Natural killer cell (primary cell): ENCODE measurements around the gene NXPH4. TPM values are rescaled to one million over a fixed set of nuclear protein-coding genes. Genes with fewer than 3 reads are reported as not detected.

Experiments used
- ATAC-seq, 3 donors: fragments of 150-1000 bp in 2 of 3; fragments of 200-7000 bp in 1 of 3; cut with Tn5 transposase; 1 replicate in 1 of 3; 2 replicates in 2 of 3; pipeline ENCODE4 v1.10.0; 2021; ENCODE audit warnings: mild to moderate bottlenecking in 2 of 3, moderate library complexity in 2 of 3
- DNase-seq, 2 donors: peaks; one replicate each; pipeline versions ENCODE4 v3.0.0 to v3.0.0-alpha.2; 2013 to 2021; ENCODE audit warnings: mixed read lengths in 1 of 2
- H3K27ac ChIP-seq: one replicate; pipeline ENCODE4 v1.5.1; 2013; ENCODE audit warnings: mild to moderate bottlenecking, low read length
- H3K27me3 ChIP-seq: one replicate; pipeline ENCODE4 v1.6.1; 2013; ENCODE audit warnings: low read length; ENCODE audit not compliant: control insufficient read depth, insufficient read depth
- H3K36me3 ChIP-seq: one replicate; pipeline ENCODE4 v1.6.1; 2013; ENCODE audit warnings: low read length; ENCODE audit not compliant: control insufficient read depth, insufficient read depth
- H3K4me1 ChIP-seq: one replicate; pipeline ENCODE4 v1.6.1; 2013; ENCODE audit warnings: low read length; ENCODE audit not compliant: control insufficient read depth, insufficient read depth
- H3K4me3 ChIP-seq: one replicate; pipeline ENCODE4 v1.5.1; 2013; ENCODE audit warnings: low read length
- H3K9me3 ChIP-seq: one replicate; pipeline ENCODE4 v1.6.1; 2013; ENCODE audit warnings: low read length; ENCODE audit not compliant: control insufficient read depth, insufficient read depth
- H3K27ac Mint-ChIP-seq, 2 donors: one replicate each; pipeline ENCODE4 v1.8.0; 2022; ENCODE audit warnings: mild to moderate bottlenecking in 2 of 2, mixed read lengths in 2 of 2, moderate library complexity in 1 of 2
- H3K27me3 Mint-ChIP-seq, 2 donors: one replicate each; pipeline ENCODE4 v1.8.0; 2022; ENCODE audit warnings: low read depth in 2 of 2, mixed read lengths in 2 of 2
- H3K36me3 Mint-ChIP-seq: one replicate; pipeline ENCODE4 v1.8.0; 2022; ENCODE audit warnings: mixed read lengths
- H3K4me1 Mint-ChIP-seq, 2 donors: one replicate each; pipeline ENCODE4 v1.8.0; 2022; ENCODE audit warnings: mixed read lengths in 2 of 2
- H3K4me3 Mint-ChIP-seq: one replicate; pipeline ENCODE4 v1.8.0; 2022; ENCODE audit warnings: mild to moderate bottlenecking, moderate library complexity, mixed read lengths
- H3K9me3 Mint-ChIP-seq, 2 donors: one replicate each; pipeline ENCODE4 v1.8.0; 2022; ENCODE audit warnings: mixed read lengths in 2 of 2
- WGBS: methylation state at CpG from one replicate; pipeline ENCODE4 v1.1.7; 2013; ENCODE audit warnings: missing lambda C conversion rate; ENCODE audit not compliant: insufficient coverage; 5-methylcytosine and 5-hydroxymethylcytosine counted together
- intact Hi-C: fragments of 100-400 bp; cut with micrococcal nuclease; formaldehyde crosslinking; loops from one replicate; pipeline ENCODE4 v1.14.2; 2022
- total RNA-seq, 4 donors: library from RNA; stranded (reverse); fragments of 120-200 nt in 1 of 4; gene quantifications; one replicate each; pipeline versions ENCODE4 v1.2.3 to v1.2.4, GENCODE V29; 2013 to 2022
- TF ChIP-seq, protein P1 (sequence below): fragments of 200-600 bp; IDR thresholded peaks from one replicate; pipeline ENCODE4 v1.8.0; 2022; ENCODE audit warnings: antibody characterized with exemption

Gene NXPH4
- total RNA-seq, 3 donors from 2014 or later (not counting 1 experiment from before 2014, with no cell fraction given): 0.82 TPM; not detected in 2

- no peak overlapping the region for H3K4me3 Mint-ChIP-seq
Observed at GRCh38 chr12:57219993-57220754, 3.6 kb downstream of the NXPH4 start.

DNA sequence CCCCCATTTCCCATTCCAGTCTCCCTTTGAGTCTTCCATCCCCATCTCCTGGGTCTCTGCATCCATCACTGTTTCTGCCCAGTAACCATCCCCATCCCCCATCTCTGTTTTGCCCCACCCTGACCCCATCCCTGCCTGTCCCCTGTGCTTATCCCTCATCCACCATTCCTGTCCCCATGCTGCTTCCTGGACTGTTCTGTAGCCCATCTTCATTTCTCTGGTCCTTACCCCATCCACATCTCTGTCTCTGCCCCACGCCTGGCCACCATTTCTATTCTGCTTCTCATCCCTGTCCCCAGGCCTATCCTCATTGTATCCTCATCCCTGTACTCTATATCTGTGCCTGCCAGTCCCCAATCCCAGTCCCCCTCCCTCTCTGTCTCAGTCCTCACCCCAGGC lies 4.2 kb downstream of the NXPH4 start:
- H3K27ac ChIP-seq: no peak overlapping the region
- peak overlapping the region in 1 of 2 donors; percentile 65 for H3K27ac Mint-ChIP-seq
- no peaks in the 10 kb centered on the region for H3K36me3 Mint-ChIP-seq
- ATAC-seq (no peak), DNase-seq (no peak)
- H3K9me3 Mint-ChIP-seq: no peaks in the 10 kb centered on the region
- peaks cover 43 to 81% of the 10 kb centered on the region in 2 donors for H3K4me1 Mint-ChIP-seq
- H3K36me3 ChIP-seq: no peaks in the 10 kb centered on the region
- H3K4me1 ChIP-seq: peaks cover 72% of the 10 kb centered on the region
- WGBS: 36% methylated on average over 1 of the region's 1 CpG
- TF ChIP-seq, protein P1, sequence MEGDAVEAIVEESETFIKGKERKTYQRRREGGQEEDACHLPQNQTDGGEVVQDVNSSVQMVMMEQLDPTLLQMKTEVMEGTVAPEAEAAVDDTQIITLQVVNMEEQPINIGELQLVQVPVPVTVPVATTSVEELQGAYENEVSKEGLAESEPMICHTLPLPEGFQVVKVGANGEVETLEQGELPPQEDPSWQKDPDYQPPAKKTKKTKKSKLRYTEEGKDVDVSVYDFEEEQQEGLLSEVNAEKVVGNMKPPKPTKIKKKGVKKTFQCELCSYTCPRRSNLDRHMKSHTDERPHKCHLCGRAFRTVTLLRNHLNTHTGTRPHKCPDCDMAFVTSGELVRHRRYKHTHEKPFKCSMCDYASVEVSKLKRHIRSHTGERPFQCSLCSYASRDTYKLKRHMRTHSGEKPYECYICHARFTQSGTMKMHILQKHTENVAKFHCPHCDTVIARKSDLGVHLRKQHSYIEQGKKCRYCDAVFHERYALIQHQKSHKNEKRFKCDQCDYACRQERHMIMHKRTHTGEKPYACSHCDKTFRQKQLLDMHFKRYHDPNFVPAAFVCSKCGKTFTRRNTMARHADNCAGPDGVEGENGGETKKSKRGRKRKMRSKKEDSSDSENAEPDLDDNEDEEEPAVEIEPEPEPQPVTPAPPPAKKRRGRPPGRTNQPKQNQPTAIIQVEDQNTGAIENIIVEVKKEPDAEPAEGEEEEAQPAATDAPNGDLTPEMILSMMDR: no peak
- peaks cover 53 to 74% of the 10 kb centered on the region in 2 donors for H3K27me3 Mint-ChIP-seq
- no peak overlapping the region for H3K4me3 ChIP-seq
- H3K27me3 ChIP-seq: peaks cover 72% of the 10 kb centered on the region
- intact Hi-C loops: no loop called here
- peak overlapping the region; percentile 3 for H3K4me3 Mint-ChIP-seq
- no peaks in the 10 kb centered on the region for H3K9me3 ChIP-seq

More at GRCh38 chr12:57219993-57220754, 3.6 kb downstream of the NXPH4 start:
- H3K4me1 ChIP-seq: peaks cover 72% of the 10 kb centered on the region
- peaks cover 59 to 75% of the 10 kb centered on the region in 2 donors for H3K27me3 Mint-ChIP-seq
- peak overlapping the region in 1 of 2 donors; percentile 65 for H3K27ac Mint-ChIP-seq
- ATAC-seq: no peak
- intact Hi-C loops: no loop called here
- no peak for DNase-seq
- 5% methylated on average over 28 of the region's 38 CpGs for WGBS
- no peaks in the 10 kb centered on the region for H3K36me3 ChIP-seq
- peaks cover 72% of the 10 kb centered on the region for H3K27me3 ChIP-seq
- no peaks in the 10 kb centered on the region for H3K9me3 ChIP-seq
- H3K4me3 ChIP-seq: no peak overlapping the region
- H3K36me3 Mint-ChIP-seq: no peaks in the 10 kb centered on the region
- peaks cover 49 to 82% of the 10 kb centered on the region in 2 donors for H3K4me1 Mint-ChIP-seq
- TF ChIP-seq, protein P1: no peak
- H3K27ac ChIP-seq: no peak overlapping the region
- no peaks in the 10 kb centered on the region for H3K9me3 Mint-ChIP-seq

DNA sequence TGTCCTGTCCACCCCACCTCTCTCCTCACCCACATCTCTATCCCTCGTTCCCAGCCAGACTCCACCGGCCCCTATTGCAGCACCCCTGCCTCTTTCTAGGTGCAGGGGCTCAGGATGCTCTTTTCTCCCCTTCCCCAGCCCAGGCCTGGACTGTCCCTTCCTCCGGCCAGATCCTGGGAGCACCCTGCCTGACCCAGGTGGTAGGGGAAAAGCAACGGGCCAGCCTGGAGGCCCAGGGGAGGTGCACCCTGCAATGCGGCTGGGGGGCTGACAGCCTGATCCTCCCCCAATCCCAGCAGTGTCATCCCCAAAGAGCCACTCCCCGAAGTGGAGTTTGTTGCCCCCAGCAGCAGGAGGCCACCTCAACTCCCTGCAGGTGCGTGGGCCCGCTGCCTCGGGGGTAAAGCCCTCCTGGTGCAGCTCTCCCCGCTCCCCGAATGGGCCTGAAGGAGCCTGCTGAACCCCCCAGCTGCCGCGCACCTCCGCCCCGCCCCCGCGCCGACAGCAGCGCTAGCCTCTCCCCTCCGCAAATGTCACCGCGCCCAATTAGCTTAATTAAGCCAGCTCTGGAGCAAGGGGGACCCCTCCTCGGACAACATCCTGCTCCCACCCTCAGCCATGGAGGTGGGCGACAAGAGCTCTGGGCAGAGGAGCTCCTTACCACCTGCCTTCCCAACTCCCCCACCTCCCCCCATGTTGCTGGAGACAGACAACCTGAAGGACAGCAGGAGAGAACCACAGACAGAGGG lies 4.7 kb downstream of the NXPH4 start:
- H3K4me3 Mint-ChIP-seq: peak overlapping the region; percentile 35
- DNase-seq (peak in 1 of 2 donors; percentile 34), ATAC-seq (no peak)
- Histone ChIP-seq H3K4me3 (no peak overlapping the region), H3K27ac (no peak overlapping the region), H3K4me1 (peaks cover 73% of the 10 kb centered on the region), H3K36me3 (no peaks in the 10 kb centered on the region), H3K27me3 (peaks cover 74% of the 10 kb centered on the region), H3K9me3 (no peaks in the 10 kb centered on the region)
- WGBS: 9% methylated on average over 24 of the region's 24 CpGs
- H3K27ac Mint-ChIP-seq: peak overlapping the region in 1 of 2 donors; percentile 82
- TF ChIP-seq, protein P1: no peak
- peaks cover 41 to 82% of the 10 kb centered on the region in 2 donors for H3K4me1 Mint-ChIP-seq
- peaks cover 54 to 75% of the 10 kb centered on the region in 2 donors for H3K27me3 Mint-ChIP-seq
- H3K36me3 Mint-ChIP-seq: no peaks in the 10 kb centered on the region
- intact Hi-C loops: no loop called here
- H3K9me3 Mint-ChIP-seq: no peaks in the 10 kb centered on the region
